ENCODE data around the gene C2CD4C.

C2CD4C gene

DNA sequence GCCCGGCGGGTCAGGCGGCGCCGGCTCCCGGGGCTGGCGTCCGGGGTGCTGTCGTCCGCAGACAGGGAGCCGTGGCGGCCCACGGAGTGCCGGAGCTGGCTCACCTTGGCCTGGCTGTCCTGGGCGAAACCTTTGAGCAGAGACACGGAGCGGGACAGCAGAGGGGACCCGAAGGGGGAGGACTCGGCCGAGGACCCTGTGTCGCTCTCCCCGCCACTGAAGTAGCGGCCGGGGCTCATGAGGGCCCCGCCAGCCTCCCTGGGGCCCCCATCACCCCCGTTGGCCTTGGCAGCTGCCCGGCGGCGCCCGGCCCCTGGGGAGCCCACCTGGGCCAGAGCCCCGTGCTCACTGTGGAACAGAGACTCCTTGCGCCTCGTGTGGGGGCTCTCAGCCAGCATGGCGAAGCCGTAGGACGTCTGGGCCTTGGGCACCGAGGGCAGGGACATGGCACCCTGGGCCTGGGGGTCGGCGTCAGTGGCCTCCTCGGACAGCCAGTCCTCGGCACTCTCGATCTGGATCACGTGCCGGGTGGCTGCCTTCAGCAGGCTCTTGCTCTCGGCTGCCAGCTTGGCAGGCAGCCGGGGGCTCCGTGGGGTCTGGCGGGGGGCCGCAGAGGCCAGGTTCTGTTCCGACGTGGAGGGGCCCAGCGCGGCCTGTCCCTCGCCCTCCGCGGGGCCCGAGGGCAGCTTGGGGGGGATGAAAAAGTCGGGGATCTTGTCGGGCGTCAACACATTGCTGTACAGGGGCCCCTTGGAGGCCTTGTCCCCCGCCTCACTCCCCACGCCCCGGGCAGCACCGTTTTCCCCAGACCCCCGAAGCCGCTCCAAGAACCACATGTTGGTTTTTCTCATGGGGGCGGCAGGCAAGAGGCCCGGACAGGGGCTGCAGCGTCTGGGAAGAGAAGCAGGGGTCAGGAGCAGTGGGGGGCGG lies 1.2 kb downstream of the C2CD4C start:
- Histone ChIP-seq H3K4me3 (ENCODE audit: low read length) (peak overlapping the region; percentile 62), H3K36me3 (ENCODE audit: insufficient read depth, low read length) (peaks cover 3% of the 10 kb centered on the region), H3K27me3 (ENCODE audit: insufficient read depth, low read length) (peaks cover 4% of the 10 kb centered on the region), H2AFZ (ENCODE audit: low read depth, low read length) (no peak overlapping the region), H3K4me1 (ENCODE audit: insufficient read depth, low read length) (peaks cover 22% of the 10 kb centered on the region), H3K9me3 (ENCODE audit: low read length) (no peaks in the 10 kb centered on the region)

GRCh38 chr19:406971-407510 lies 1.9 kb downstream of the C2CD4C start:
- H3K36me3 ChIP-seq (ENCODE audit: insufficient read depth, low read length), result peaks cover 3% of the 10 kb centered on the region
- no peaks in the 10 kb centered on the region for H3K9me3 ChIP-seq (ENCODE audit: low read length)
- H3K27me3 ChIP-seq (ENCODE audit: insufficient read depth, low read length), result peaks cover 4% of the 10 kb centered on the region
- no peak overlapping the region for H2AFZ ChIP-seq (ENCODE audit: low read depth, low read length)
- no peak overlapping the region for H3K4me3 ChIP-seq (ENCODE audit: low read length)
- H3K4me1 ChIP-seq (ENCODE audit: insufficient read depth, low read length), result peaks cover 22% of the 10 kb centered on the region

DNA sequence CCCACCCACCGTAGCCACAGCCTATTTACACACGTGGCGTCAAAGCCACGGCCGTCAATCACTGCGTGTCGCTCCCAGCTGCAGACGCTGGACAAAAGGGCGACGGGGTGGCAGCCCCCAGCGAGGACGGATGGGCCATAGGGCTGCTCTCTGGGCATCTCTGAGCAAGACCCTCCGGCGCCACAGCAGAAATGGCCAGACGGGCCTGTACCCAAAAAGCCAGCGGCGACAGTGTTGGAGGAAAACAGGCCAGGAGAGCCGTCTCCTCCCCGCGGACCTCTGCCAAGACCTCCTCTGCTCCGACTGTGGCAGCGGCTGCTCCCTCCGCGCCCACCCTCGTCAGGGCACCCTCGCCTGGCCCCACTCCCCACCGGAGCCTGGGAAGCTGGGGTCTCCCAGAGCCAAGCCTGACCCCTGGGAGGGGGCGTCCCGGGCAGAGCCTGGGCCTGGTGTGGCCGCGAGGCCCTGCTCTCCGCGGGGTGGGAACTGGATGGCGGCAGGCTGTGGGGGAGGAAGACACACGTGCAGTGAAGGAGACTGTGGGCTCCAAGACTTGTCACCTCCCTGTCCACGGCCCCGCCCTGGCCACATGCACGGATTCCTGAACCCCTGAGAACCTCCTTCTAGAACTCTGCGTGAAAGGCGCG lies 2.7 kb downstream of the C2CD4C start:
- Histone ChIP-seq H3K27me3 (ENCODE audit: insufficient read depth, low read length) (peaks cover 4% of the 10 kb centered on the region), H3K36me3 (ENCODE audit: insufficient read depth, low read length) (peaks cover 3% of the 10 kb centered on the region), H3K9me3 (ENCODE audit: low read length) (no peaks in the 10 kb centered on the region), H3K4me1 (ENCODE audit: insufficient read depth, low read length) (peaks cover 22% of the 10 kb centered on the region), H3K4me3 (ENCODE audit: low read length) (no peak overlapping the region), H2AFZ (ENCODE audit: low read depth, low read length) (no peak overlapping the region)

- peaks cover 3% of the 10 kb centered on the region for H3K27me3 ChIP-seq (ENCODE audit: insufficient read depth, low read length)
Measured at GRCh38 chr19:405121-405965, 3.6 kb downstream of the C2CD4C start.

DNA sequence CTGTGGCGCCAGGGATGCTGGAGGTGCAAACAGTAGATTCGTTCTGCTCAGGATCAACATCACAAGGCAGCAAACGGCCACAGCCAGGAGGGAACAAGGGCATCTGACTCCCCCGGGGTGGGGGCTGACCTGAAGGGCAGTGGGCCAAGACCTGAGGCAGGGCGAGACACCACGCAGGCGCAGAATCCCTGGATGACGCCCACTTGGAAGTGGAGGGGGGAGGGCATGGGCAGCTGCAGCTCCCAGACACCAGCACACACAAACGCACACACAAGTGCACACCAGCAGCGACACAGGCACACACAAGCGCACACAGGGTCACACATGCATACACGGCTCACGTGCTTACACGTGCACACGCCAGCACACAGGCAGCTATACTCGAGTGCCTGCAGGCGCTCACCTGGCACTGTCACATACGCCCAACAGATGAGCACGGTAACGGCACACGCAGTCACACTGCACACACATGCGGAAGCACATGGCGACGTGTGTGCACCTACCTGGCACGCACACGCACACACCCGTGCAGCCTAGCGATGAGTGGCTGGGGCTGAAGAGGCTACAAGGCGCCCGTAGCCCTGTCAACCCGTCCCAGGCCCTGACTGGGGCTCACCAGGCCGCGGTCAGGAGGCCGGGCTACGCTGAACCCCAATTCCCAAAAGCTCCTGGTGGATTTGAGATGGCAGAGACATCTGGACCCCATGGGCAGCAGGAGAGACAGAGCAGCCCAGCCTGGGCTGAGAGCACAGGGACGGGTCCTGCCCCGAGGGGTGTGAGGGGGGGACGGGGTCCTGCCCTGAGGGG lies 5.5 kb downstream of the C2CD4C start:
- no peaks in the 10 kb centered on the region for H3K27me3 ChIP-seq (ENCODE audit: insufficient read depth, low read length)
- peaks cover 6% of the 10 kb centered on the region for H3K9me3 ChIP-seq (ENCODE audit: low read length)
- H2AFZ ChIP-seq (ENCODE audit: low read depth, low read length), result no peak overlapping the region
- peaks cover 3% of the 10 kb centered on the region for H3K36me3 ChIP-seq (ENCODE audit: insufficient read depth, low read length)
- peaks cover 15% of the 10 kb centered on the region for H3K4me1 ChIP-seq (ENCODE audit: insufficient read depth, low read length)
- H3K4me3 ChIP-seq (ENCODE audit: low read length), result no peak overlapping the region

More at GRCh38 chr19:405121-405965, 3.6 kb downstream of the C2CD4C start:
- Histone ChIP-seq H3K4me3 (ENCODE audit: low read length) (no peak overlapping the region), H3K4me1 (ENCODE audit: insufficient read depth, low read length) (peaks cover 22% of the 10 kb centered on the region), H3K9me3 (ENCODE audit: low read length) (peaks cover 4% of the 10 kb centered on the region), H3K36me3 (ENCODE audit: insufficient read depth, low read length) (peaks cover 3% of the 10 kb centered on the region), H2AFZ (ENCODE audit: low read depth, low read length) (no peak overlapping the region)

DNA sequence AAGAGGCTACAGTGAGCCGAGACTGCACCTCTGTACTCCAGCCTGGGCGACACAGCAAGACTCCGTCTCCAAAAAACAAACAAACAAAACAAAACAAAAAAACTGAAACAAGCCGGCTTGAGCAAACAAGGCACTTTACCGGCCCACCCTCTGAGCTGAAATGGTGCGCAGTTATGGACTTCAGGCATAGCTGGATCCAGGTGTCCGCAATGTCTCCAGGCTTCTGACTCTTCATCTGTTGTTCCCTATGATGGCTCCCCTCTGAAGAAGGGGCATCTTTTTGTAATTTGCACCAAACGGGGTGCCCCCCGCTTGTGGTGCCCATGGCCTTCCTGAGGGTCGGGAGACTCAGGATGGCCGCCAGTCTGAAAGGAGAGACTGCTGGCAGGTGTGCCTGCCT lies 6.2 kb downstream of the C2CD4C start:
- H3K9me3 ChIP-seq (ENCODE audit: low read length), result peaks cover 6% of the 10 kb centered on the region
- H3K4me1 ChIP-seq (ENCODE audit: insufficient read depth, low read length), result peaks cover 15% of the 10 kb centered on the region
- no peak overlapping the region for H3K4me3 ChIP-seq (ENCODE audit: low read length)
- no peaks in the 10 kb centered on the region for H3K27me3 ChIP-seq (ENCODE audit: insufficient read depth, low read length)
- peaks cover 3% of the 10 kb centered on the region for H3K36me3 ChIP-seq (ENCODE audit: insufficient read depth, low read length)
- H2AFZ ChIP-seq (ENCODE audit: low read depth, low read length), result no peak overlapping the region

DNA sequence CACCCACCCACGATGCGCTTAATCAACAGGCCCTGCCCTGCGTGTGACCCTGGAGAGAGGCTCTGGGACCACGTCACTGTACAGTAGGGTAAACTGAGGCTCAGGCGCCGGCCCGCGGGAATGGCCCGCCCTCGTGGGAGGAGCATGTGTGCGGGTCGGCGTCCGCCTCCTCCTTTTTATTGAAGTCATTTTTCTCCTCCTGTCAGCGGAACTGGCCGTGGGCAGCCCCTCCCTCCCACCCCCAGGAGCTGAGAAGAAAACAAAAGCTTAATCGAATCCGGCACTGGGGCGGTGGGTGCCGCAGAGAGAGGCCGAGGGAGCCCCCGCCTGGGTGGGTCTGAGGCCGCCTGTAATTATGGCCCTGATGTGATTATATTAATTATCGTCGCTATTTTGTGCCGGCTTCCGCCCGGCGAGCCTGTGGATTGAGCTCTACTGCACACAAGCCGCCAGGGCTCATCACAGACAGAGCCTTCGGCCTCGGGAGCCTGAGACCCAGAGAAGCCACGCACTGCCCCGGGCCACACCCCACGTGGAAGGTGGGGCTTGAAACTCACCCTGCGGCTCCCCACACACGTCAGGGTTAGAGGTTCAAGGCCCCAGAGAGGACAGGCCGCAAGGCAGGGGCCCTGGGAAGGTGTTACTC lies 7.0 kb downstream of the C2CD4C start:
- H3K4me3 ChIP-seq (ENCODE audit: low read length), result no peak overlapping the region
- no peaks in the 10 kb centered on the region for H3K27me3 ChIP-seq (ENCODE audit: insufficient read depth, low read length)
- H3K36me3 ChIP-seq (ENCODE audit: insufficient read depth, low read length), result no peaks in the 10 kb centered on the region
- H3K9me3 ChIP-seq (ENCODE audit: low read length), result peaks cover 6% of the 10 kb centered on the region
- H2AFZ ChIP-seq (ENCODE audit: low read depth, low read length), result no peak overlapping the region
- H3K4me1 ChIP-seq (ENCODE audit: insufficient read depth, low read length), result peaks cover 15% of the 10 kb centered on the region

GRCh38 chr19:400976-401865 lies 7.7 kb downstream of the C2CD4C start:
- Histone ChIP-seq H3K9me3 (ENCODE audit: low read length) (peaks cover 6% of the 10 kb centered on the region), H3K4me1 (ENCODE audit: insufficient read depth, low read length) (peaks cover 11% of the 10 kb centered on the region), H3K4me3 (ENCODE audit: low read length) (no peak overlapping the region), H3K27me3 (ENCODE audit: insufficient read depth, low read length) (no peaks in the 10 kb centered on the region), H2AFZ (ENCODE audit: low read depth, low read length) (no peak overlapping the region), H3K36me3 (ENCODE audit: insufficient read depth, low read length) (no peaks in the 10 kb centered on the region)

GRCh38 chr19:399370-399769 lies 9.6 kb downstream of the C2CD4C start:
- Histone ChIP-seq H3K9me3 (ENCODE audit: low read length) (peaks cover 13% of the 10 kb centered on the region), H3K27me3 (ENCODE audit: insufficient read depth, low read length) (no peaks in the 10 kb centered on the region), H3K4me1 (ENCODE audit: insufficient read depth, low read length) (no peaks in the 10 kb centered on the region), H3K36me3 (ENCODE audit: insufficient read depth, low read length) (no peaks in the 10 kb centered on the region), H3K4me3 (ENCODE audit: low read length) (no peak overlapping the region), H2AFZ (ENCODE audit: low read depth, low read length) (no peak overlapping the region)

- no peaks in the 10 kb centered on the region for H3K27me3 ChIP-seq (ENCODE audit: insufficient read depth, low read length)
- no peaks in the 10 kb centered on the region for H3K4me1 ChIP-seq (ENCODE audit: insufficient read depth, low read length)
- H3K9me3 ChIP-seq (ENCODE audit: low read length), result peaks cover 13% of the 10 kb centered on the region
- H3K4me3 ChIP-seq (ENCODE audit: low read length), result no peak overlapping the region
- H3K36me3 ChIP-seq (ENCODE audit: insufficient read depth, low read length), result no peaks in the 10 kb centered on the region
- H2AFZ ChIP-seq (ENCODE audit: low read depth, low read length), result no peak overlapping the region
Measured at GRCh38 chr19:398719-399118, 10.2 kb downstream of the C2CD4C start.
